ENCODE data around the gene FMNL2.

Gene FMNL2

DNA sequence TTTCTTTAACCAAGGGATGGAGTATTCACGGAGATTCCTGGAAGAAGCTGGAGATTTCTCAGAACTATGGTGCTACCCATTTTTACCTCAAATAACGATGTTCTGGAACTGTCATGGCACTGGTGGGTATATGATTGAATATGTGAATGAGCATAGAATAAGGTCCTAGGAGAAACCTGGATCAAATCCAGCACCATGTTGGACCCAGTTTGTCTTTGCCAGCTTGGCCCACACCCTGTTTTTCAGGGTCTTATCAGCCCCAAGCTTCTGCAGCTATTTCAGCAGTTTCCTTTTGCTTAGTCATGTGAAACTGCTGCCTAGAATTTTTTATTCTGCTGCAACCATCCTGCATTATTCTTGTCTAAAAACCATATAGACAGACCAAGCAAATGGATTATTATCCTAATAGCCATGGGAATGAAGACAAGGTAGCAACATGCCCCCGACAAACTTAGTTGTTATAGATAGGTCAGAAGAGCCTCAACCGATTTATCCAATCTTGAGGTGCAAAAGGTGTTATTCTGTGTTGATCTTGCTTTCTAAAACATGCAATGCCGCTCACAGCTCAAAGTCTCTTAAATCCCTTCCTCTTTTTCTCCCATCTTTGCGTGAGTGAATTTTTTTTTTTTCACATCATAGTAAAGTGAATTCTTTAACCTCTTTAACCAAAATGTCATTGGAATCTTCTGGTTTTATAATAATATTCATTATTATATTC, 248.7 kb downstream of the FMNL2 start:
- DNase-seq (ENCODE audit: low spot score), result no peak

DNA sequence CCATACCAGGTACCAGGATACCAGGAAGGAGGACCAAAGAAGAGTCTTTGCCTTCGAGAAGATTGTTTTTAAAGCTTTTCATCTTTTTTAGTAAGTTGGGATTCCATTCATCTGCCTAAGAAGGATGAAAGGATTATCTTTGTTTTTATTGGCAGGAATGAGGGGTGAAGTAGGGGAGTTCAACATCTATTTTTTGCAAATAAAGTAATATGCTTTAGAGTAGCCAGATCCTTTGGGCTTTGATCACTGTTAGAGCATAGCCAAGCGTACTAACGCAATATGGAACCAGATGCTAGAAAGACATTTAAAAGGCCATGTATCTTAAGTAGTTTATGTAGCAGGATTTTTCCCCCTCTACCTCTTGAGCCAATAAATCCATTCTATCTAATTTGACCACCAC, 249.3 kb downstream of the FMNL2 start:
- no peak for DNase-seq (ENCODE audit: low spot score)

DNA sequence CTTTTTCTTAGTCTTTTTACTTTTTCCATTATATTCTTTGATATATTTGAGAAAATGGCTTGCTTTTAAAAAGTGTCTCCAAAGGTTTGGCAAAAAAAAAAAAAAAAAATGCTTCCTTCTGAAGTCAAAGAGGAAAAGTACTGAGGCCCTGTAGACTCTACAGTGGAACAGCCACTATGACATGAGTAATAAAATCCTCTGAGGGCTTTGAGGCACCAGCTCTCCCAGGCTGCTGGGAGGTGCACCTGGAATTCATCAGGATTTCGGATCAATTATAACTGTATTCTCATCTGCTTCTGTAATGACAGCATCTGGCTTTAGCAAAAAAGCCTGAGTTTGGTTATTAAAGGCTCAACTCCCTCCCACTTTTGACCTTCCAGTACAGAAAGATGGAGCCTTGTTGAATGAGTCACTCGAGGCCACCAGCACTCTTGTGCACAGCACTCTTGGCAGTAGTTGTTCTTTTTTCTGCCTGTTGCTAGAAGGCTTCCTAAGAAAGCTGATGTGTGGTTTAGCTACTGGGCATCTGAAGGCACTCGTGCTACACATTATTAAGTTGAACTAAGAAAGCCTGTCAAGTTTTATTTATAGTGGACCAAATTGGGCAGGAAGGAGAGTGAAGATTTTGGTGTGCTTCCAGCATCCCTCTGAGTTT, 251.0 kb downstream of the FMNL2 start:
- DNase-seq (ENCODE audit: low spot score), result no peak

DNA sequence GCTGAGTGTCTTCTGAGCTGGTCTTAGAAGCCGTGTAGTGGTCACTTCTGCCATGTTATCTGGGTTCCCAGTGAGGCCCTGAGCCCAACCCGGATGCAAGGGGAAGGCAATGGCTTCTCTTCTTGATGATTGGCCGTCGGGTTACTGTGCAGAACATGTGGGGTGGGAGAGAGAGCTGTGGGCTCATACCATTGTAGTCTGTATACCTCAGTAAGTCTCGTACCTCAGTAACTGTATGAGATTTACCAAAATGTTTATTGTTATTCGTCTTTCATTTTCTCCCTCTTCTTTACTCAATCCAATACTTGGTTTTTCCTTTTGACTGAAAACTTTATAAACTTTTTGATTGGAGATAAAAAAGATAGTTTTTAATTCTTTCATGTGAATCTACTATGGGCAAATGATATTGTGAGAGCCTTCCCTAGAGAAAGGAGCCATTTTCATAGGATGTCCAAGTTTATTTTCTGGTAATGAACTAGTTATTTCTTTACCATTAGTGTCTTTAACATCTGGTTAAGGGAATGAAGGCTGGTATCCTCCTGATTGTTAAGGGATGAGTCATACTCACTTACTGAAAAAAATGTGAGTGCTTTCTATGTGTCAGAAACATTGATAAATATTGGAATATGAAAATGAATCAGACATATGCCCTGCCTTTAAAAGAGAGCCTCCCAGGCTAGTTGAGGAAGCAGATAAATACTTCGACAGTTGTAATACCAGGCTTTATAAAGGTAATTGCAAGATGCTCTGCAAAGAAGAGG, 252.4 kb downstream of the FMNL2 start:
- no peak for DNase-seq (ENCODE audit: low spot score)

DNA sequence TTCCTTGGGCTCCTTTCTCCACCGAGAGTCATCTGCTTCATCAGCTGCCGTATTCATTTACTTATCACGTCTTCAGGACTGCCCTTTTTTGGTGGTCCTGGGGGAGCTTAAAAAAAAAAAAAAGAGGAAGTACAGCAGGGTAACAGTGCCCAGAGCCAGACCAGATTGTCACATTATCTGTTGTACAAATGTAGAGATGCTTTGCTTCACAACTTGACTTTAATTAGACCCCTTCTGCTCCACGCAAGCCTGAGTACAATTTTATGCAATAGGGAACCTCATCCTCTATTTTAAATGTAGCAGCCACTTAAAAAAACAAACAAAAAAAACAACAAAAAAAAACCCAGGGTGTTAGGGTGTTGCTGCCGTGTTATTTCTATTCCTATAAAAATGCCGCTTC, 254.0 kb downstream of the FMNL2 start:
- peak; percentile 18 for DNase-seq (ENCODE audit: low spot score)

DNA sequence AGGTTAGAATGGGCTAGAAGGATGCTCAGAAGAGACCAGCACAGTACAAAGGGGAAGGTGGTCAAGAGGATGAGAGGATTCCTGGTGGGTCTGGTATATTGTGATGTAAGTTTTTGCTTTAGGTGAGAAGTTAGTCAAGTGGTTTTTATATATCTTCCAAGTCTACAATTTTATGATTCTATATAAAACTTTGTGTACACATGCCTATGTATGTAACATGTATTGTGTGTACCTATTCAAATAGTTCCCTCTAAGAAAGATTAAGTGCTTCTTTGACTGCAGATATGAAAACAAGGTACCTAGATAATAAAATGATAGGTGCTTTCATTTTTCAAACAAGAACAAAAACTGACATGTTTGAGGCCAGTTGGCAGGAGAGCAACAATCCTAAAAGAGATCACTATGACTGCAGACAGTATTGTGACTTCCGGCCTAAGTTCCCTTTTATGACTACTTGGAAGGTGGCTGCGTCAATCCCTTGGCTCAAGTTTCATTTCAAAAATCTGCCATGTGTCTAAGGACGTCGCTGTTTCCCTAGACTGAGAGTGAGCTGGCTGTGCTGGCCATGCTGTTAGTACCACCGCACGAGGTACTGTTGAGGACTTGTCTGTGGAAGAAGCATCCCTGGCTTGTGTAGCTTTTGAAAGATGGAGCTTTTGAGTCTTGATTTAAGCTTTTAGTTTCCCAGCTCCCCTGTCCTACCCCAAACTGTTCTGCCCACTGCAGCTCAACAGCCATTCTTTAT, 259.2 kb downstream of the FMNL2 start:
- DNase-seq (ENCODE audit: low spot score), result no peak

DNA sequence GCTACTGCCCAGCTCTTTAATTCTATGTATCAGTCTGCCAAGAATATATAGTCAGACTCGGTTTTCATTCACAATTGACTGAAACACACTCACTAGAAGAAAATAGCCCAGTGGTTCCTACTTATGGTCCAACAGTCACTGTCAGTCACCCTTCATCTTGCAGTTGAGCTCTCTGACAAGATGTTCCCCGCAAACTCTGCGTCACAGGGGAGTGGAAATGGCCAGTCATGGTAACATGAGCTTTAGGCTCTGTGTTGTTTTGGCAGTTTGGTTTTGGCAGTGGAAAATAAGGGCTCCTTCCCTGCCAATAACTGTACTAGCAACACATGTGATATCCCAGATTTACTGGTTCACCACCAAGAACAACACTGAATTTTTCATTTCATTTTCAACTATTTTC, 259.8 kb downstream of the FMNL2 start:
- DNase-seq (ENCODE audit: low spot score), result no peak

DNA sequence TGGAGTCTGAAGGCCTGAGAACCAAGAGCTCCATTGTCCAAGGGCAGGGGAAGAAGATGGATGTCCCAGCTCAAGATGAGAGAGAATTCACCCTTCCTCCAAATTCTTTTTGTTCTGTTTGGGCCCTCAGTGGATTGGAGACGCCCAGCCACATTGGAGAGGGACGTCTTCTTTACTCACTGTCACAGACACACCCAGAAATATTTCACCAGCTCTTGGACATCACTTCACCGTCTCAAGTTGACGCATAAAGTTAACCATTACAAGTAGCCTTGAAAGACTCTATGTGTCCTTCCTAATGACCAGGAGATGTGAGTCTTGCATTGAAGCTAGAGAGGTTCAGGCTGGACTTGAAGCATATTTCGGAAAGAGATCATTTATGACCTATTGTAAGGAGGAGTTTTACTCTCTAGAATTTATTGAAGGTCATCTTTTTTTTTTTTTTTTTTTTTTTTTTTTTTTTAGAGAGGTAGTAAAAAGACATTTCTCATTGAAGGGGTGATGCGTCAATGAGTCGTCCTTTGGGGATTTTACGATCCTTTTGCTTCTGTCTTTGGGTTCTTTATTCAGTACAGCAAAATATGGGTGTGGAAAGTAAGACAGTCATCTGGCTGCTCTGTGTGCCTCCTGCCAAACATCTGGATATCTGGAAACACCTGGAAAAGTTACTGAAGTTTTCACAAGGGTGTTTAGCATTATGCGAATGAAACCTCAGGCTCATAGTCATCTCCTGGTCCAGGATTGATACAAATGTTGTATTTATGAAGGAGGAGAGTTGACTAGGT, 264.2 kb downstream of the FMNL2 start:
- DNase-seq (ENCODE audit: low spot score), result no peak

DNA sequence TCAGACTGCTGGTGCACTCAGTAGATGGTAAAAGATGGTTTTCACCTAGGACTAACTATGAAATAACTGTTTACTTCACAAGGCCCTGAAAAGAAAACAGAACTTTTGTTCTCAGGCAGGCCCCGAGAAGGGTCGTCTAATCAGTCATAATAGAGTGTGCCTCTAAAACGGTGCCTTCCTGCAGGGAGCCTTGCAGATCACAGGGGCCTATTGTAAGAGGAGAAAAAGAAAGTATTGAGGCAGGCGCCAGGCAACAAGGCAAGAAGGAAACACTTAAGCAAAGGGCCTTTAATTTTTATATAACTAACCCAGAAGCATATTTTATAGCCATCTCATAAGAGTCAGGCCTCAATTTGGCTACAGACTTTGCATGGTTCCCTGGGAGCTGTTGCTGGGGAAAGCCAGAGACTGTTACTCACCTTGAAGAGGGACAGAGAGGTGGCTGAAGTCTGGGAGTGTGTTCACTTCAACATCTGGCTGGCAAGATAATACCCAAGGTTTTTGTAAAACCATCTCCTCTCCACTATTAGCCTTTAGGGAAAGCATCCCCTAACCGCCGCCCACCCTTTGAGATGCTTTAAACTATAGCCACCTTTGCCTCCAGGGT, 265.2 kb downstream of the FMNL2 start:
- no peak for DNase-seq (ENCODE audit: low spot score)

DNA sequence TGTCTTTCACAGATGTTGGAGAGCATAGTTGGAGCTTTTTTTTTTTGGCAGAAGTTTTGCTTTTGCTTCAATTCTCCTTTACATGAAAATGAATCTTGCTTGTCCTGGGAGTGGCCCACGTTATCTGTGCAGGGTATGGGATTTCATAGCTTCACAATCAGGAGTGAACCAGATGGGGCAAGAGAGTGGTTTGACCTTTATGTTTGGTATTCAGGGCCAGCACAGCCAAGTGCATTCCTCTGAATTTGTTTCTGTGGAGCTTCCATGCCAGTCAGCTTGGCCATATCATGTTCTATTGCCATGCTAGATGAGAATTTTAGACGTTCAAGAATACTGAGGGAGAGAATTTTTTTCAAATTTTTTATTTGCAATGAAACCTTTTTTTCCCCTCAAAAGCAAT, 265.7 kb downstream of the FMNL2 start:
- no peak for DNase-seq (ENCODE audit: low spot score)

DNA sequence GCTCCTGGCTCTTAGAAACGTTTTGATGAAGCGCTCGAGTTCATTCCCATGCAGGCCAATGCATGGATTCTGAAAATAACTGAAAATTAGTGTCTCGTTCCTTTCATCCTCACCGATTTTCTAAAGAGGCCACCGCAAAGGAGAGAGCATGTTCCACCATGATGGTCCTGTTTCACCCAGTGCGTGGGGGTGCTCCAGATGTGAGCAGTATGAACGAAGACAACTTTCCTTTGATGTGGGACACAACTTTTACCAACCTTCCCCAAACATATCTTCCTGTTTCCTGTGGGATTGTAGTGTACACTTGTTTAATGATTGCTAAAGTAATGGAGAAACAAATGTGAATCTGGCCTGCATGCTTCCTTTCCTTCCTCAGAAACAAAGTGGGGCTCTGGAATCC, 267.8 kb downstream of the FMNL2 start:
- DNase-seq (ENCODE audit: low spot score), result no peak

DNA sequence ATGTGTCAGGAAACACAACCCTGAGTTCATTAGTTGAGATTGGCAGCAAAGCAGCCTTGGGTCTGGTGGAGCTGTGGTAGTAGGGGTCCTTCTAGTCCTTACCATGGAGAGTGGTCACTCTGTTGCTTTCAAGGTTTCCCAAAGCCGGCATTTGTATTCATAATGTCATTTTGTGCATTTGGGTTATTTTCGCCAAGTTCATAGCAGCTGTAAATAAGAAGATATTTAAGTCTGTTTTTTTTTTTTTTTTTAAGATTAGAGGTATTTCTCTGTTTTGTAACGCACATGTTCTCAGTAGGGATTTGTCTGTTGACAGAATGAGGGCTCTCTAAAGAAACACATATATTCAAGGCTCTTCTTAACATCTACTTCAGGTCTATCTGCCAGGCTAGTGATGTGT, 268.2 kb downstream of the FMNL2 start:
- DNase-seq (ENCODE audit: low spot score), result no peak

DNA sequence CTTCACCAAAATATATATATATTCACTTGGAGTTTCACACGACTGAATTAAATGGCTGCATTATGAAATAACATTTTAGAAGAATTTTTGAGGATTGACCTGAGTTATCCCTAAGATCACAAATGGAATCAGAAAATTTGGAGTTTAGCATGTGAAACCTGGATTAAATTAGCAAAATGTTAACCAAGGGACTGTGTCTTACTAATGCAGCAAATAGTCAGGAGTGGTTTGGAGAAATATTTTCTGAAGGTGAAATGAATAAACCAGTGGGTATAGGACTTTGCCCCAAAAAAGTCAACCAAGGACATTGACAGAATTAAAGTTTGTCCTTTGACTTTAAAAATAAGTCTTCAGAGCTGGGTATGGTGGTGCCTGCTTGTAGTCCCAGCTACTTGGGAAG, 271.1 kb downstream of the FMNL2 start:
- no peak for DNase-seq (ENCODE audit: low spot score)

DNA sequence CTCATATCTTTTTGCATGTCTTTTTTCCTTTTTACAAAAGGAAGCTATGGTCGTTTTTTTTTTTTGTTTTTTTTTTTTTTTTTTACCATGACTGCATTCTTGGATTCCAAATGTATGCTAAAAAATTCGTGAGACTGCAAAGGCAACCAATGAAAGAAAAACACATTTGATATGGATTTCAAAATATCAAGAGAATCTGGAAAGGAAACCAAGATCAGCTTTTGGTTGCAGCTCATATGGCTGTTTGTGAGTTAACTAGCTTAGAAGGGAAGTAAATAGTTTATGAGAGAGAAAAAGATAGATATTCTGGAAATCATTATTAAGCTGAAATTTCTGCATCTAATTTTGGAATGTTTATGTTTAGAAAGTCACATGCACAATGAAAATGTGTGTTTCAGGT, 272.0 kb downstream of the FMNL2 start:
- no peak for DNase-seq (ENCODE audit: low spot score)

DNA sequence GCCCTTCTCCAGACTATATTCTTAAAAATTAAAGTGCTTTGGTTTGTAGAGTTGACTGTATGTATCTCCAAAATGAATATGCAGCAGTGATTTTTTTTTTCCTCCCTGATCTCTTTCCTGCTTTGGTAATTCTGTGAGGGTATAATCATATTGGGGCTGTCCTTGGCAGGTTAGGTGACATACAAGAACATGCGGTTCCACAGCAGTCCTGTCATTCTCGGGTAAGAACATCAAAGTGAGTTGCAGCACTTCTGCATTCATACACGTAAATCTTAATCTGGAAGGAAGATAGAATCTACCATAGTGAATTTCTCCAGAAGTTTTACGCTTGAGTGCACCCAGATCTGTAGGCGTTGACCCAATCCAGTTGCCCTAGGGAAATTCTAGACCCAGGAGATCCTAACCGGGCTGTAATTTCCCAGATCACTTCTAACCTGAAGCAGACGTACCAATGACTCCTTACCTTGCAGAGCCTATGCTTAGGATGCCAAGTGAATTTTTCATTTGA, 272.9 kb downstream of the FMNL2 start:
- no peak for DNase-seq (ENCODE audit: low spot score)

DNA sequence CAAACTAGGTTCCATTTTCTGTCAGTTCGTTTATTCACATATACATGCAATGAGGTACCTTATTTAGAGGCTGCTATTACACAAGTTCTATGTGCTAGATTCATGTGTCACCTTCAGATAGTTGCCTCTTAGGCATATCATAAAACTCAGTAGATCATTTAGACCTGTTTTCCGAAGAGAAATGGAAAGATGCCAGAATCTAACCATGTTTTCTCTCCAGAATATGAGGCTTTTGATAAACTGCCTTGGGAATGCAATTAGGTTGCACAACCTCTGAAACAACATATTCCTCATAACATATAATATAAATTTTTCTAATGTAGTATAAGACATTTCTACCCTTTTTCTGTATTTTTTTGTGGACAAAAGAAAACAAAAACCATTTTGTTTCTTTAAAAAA, 274.2 kb downstream of the FMNL2 start:
- DNase-seq (ENCODE audit: low spot score), result no peak

DNA sequence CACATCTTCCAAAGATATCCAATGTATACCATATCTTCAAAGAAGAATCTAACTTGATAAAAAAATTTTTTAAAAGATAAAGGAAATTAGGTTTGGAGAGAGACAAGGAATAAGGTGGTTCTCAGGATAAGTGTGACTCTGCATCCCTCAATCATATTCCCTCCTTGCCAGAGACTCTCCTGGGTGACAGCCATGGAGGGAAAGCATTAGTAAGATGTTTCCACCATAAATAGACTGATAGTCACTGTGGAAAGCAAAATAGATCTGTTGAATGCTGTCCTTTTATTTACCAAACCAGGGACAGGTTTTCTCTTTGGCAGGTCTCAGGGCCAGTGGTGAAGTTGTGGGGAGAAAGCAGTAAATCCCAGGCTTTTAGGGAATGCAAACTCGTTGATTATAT, 274.7 kb downstream of the FMNL2 start:
- no peak for DNase-seq (ENCODE audit: low spot score)

DNA sequence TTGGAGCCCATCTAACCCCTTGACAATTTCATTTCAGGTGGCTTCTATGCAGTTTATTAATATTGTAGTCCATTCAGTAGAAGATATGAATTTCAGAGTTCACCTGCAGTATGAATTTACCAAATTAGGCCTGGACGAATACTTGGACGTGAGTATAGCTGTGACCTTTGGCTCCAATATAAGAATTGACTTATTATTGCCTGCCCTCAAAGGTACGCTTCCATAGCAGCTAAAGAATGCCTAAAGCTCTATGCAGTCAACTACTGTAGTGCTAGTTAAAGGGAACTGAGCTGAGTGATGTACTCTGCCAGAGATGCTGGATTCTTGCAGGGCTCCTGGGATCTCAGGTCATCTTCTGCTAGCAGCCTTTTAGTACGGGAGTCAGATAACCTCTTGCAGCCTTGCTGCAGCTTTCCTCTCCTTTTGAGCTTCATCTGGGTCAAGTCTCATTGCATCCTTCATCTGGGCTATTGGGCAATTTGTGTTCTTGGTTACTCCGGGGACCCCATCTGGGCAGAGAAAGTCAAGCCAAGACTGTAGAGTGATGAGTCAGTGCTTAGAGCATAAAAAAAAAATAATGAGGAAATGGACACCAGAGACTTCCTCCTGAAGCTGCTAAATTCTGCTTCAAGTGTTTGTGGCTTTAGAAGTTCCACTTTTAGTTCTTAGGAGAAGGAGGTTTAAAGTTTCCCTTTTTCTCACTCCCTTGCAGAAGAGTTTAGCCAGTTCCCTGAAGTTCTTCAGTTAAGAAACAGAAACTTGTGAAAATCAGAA, 276.7 kb downstream of the FMNL2 start:
- DNase-seq (ENCODE audit: low spot score), result peak; percentile 41

DNA sequence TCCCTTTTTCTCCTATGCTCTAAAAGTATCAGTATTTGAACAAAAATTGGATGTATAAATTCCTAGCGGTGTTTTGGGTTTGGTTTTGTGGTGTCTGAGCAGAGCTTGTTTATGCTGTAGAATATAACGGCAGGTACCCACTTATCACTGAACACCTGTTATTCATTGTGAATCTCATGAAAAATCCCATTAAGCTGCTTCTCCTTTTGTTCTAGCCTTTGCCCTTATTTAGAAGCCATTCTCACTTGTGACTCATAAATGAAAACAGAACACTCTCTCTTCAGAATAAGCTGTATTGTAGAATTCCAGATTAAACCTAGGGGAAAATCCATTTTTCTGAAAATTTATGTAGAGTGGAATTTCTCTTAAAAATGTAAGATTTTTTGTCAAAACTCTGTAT, 278.3 kb downstream of the FMNL2 start:
- DNase-seq (ENCODE audit: low spot score), result no peak

DNA sequence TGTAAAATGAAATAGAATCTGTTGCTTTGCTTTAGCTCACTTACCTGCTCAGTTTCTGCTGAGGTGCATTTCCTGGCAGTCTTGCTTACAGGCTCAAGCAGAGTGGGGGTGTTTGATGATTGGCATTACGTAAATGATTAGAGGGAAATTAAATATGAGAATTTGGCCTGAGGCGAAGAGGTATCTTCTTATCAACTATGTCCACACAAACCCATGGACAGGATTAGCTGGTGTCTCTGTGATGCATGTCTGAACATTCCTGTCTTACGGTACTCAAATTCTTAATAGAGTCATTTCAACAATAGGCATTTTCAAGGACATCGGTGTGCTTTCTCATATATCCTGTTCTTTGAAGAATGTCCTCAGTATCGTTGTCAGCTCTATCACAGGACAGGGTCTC, 280.2 kb downstream of the FMNL2 start:
- DNase-seq (ENCODE audit: low spot score), result no peak
